WTC11 (cell line): ENCODE results near the gene DIMT1.

Experiments
- SOX15 ChIP-seq: fragments of 250-450 bp; sonication (Bioruptor Pico); IDR thresholded peaks from 2 replicates; pipeline ENCODE4 v1.9.0; 2021; ENCODE audit warnings: mild to moderate bottlenecking
- TCF7 ChIP-seq: sonication (generic); formaldehyde crosslinking; IDR thresholded peaks from 2 replicates; pipeline ENCODE4 v1.8.0; 2022; ENCODE audit warnings: mild to moderate bottlenecking, low read depth, missing genetic modification reagents, moderate library complexity
- ZNF138 ChIP-seq: sonication (generic); formaldehyde crosslinking; conservative IDR thresholded peaks from 2 replicates; pipeline ENCODE4 v1.8.1; 2022; ENCODE audit warnings: mild to moderate bottlenecking, moderate library complexity, missing genetic modification reagents
- TF ChIP-seq, protein P1 (sequence below): sonication (generic); formaldehyde crosslinking; IDR thresholded peaks from 2 replicates; pipeline ENCODE4 v1.8.0; 2022; ENCODE audit warnings: mild to moderate bottlenecking, missing genetic modification reagents
- TF ChIP-seq, protein P2 (sequence below): sonication (generic); formaldehyde crosslinking; conservative IDR thresholded peaks from 2 replicates; pipeline ENCODE4 v1.8.1; 2022; ENCODE audit warnings: mild to moderate bottlenecking, missing genetic modification reagents
- TF ChIP-seq, protein P3 (sequence below): sonication (generic); formaldehyde crosslinking; IDR thresholded peaks from 2 replicates; pipeline ENCODE4 v1.8.1; 2022; ENCODE audit warnings: missing genetic modification reagents, borderline replicate concordance
- TF ChIP-seq, protein P4 (sequence below): sonication (generic); formaldehyde crosslinking; IDR thresholded peaks from 2 replicates; pipeline ENCODE4 v1.8.1; 2023; ENCODE audit warnings: mild to moderate bottlenecking, moderate library complexity, missing genetic modification reagents

DNA sequence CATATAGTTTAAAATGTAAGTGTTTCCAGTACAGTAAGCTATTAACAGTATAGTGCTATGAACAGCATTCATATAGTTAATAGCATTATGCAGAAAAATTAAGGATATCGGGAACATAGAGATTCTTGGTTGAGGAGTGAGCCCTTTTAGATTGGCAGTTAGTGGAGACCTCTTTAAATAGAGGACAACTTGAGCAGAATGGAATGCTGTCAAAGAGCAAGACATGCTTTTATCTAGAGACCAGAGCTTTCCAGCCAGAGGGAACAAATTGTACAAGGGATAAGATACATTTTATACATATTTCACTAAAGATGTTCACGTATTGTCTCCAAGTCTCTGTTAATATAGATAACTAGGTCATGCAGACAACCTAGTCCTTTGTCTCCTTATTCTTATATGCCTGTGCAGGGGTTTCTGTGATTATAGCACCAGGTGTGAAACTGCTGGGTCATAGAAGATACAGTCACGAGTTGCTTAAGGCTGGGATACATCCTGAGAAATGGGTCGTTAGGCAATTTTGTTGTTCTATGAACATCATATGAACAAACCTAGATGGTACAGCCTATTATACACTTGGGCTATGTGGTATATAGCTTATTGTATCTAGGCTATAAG lies 14.9 kb upstream of the DIMT1 start:
- TF ChIP-seq ZNF138 (no peak), SOX15 (CRISPR knock-in tag) (no peak), TCF7 (CRISPR knock-in tag) (no peak)
- TF ChIP-seq, protein P1, sequence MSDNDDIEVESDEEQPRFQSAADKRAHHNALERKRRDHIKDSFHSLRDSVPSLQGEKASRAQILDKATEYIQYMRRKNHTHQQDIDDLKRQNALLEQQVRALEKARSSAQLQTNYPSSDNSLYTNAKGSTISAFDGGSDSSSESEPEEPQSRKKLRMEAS (CRISPR knock-in tag), result no peak
- TF ChIP-seq, protein P2, sequence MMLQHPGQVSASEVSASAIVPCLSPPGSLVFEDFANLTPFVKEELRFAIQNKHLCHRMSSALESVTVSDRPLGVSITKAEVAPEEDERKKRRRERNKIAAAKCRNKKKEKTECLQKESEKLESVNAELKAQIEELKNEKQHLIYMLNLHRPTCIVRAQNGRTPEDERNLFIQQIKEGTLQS (CRISPR knock-in tag), result no peak
- TF ChIP-seq, protein P3, sequence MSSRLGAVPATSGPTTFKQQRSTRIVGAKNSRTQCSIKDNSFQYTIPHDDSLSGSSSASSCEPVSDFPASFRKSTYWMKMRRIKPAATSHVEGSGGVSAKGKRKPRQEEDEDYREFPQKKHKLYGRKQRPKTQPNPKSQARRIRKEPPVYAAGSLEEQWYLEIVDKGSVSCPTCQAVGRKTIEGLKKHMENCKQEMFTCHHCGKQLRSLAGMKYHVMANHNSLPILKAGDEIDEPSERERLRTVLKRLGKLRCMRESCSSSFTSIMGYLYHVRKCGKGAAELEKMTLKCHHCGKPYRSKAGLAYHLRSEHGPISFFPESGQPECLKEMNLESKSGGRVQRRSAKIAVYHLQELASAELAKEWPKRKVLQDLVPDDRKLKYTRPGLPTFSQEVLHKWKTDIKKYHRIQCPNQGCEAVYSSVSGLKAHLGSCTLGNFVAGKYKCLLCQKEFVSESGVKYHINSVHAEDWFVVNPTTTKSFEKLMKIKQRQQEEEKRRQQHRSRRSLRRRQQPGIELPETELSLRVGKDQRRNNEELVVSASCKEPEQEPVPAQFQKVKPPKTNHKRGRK, result no peak
- TF ChIP-seq, protein P4, sequence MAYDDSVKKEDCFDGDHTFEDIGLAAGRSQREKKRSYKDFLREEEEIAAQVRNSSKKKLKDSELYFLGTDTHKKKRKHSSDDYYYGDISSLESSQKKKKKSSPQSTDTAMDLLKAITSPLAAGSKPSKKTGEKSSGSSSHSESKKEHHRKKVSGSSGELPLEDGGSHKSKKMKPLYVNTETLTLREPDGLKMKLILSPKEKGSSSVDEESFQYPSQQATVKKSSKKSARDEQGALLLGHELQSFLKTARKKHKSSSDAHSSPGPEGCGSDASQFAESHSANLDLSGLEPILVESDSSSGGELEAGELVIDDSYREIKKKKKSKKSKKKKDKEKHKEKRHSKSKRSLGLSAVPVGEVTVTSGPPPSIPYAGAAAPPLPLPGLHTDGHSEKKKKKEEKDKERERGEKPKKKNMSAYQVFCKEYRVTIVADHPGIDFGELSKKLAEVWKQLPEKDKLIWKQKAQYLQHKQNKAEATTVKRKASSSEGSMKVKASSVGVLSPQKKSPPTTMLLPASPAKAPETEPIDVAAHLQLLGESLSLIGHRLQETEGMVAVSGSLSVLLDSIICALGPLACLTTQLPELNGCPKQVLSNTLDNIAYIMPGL (CRISPR knock-in tag), result no peak
